Tibial nerve (tissue), 4 donors: Measurements from ENCODE around the gene NHERF2.

ENCODE experiments used
- EP300 ChIP-seq, 2 donors: sonication (generic); formaldehyde crosslinking; IDR thresholded peaks; one replicate each; pipeline ENCODE4 v1.6.1; 2017; ENCODE audit warnings: antibody characterized with exemption in 2 of 2, mild to moderate bottlenecking in 1 of 2
- POLR2A ChIP-seq, 2 donors: fragments of 450-650 bp; IDR thresholded peaks; one replicate each; pipeline ENCODE4 v1.6.1; 2017; ENCODE audit warnings: antibody characterized with exemption in 2 of 2, mild to moderate bottlenecking in 2 of 2, moderate library complexity in 2 of 2
- TF ChIP-seq, protein P1 (sequence below), 5 experiments: fragments of 200-600 bp in 3 of 5; fragments of 450-650 bp in 2 of 5; sonication (generic) in 3 of 5; IDR thresholded peaks; one replicate each; pipeline ENCODE4 v1.5.1; 2016 to 2019; ENCODE audit warnings: antibody characterized with exemption in 5 of 5, mild to moderate bottlenecking in 3 of 5, moderate library complexity in 2 of 5

DNA sequence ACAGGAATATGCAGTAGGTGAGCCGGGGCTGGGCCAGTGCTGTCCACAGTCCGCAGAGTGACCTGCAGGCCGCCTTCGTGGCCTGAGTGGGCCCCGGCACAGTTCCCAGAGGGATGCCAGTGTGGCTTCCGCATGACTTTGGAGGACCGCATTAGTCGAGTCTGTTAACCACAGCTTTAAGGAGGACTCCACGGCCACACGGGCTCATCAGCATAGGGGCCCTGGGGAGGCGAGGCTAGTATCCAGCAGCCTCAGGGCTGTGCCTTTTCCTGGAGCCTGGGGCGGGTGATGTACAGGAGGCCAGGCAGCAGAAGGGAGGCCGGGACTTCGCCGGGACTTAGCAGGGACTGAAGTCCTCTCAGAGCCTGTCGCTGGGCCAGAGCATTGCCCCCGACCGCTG lies 34.3 kb downstream of the NHERF2 start:
- no peak for TF ChIP-seq POLR2A (IDR thresholded peaks at IDR 0.05)
- TF ChIP-seq, protein P1, sequence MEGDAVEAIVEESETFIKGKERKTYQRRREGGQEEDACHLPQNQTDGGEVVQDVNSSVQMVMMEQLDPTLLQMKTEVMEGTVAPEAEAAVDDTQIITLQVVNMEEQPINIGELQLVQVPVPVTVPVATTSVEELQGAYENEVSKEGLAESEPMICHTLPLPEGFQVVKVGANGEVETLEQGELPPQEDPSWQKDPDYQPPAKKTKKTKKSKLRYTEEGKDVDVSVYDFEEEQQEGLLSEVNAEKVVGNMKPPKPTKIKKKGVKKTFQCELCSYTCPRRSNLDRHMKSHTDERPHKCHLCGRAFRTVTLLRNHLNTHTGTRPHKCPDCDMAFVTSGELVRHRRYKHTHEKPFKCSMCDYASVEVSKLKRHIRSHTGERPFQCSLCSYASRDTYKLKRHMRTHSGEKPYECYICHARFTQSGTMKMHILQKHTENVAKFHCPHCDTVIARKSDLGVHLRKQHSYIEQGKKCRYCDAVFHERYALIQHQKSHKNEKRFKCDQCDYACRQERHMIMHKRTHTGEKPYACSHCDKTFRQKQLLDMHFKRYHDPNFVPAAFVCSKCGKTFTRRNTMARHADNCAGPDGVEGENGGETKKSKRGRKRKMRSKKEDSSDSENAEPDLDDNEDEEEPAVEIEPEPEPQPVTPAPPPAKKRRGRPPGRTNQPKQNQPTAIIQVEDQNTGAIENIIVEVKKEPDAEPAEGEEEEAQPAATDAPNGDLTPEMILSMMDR (IDR thresholded peaks at IDR 0.05), result no peak
- no peak for TF ChIP-seq EP300 (IDR thresholded peaks at IDR 0.05)
